Cardiac septum (tissue), 1 donor: Measurements from ENCODE around the gene BMP5. TPM values are rescaled to one million over a fixed set of nuclear protein-coding genes. Genes with fewer than 3 reads are reported as not detected.
"Not testable (repeated sequence)": the region's sequence is repeated elsewhere in the genome, so short reads cannot be mapped to it uniquely, and the experiment has no call there.

Experiments used
- DNase-seq: peaks from one replicate; pipeline ENCODE4 v3.0.0-alpha.2; 2020; ENCODE audit warnings: low spot score
- intact Hi-C: fragments of 100-400 bp; cut with DNase I; formaldehyde crosslinking; loops from one replicate; pipeline ENCODE4 v1.14.0; 2022
- long read RNA-seq: library from polyadenylated mRNA; unstranded; transcript quantifications from one replicate; pipeline ENCODE4 v2.0.0, GENCODE V29; 2021
- total RNA-seq: library from RNA; stranded (reverse); fragmentation: NEBNext Ultra II Directional; extraction: Animal tissue kit (Norgen Biotek cat#: 25700); gene quantifications from one replicate; pipeline ENCODE4 v1.2.1, GENCODE V29; 2021
- donor health status: DM: no; HTN: no; CAD: no.

BMP5 gene
- 1.4 TPM for total RNA-seq
- long read RNA-seq, partial matches to known transcripts = 0 of 2 reads
- long read RNA-seq, other reads (novel, unspliced or antisense) = 0 of 2 reads

GRCh38 chr6:55875400-55875799 is at the start of gene BMP5:
BMP5 (minus strand) TSS chr6:55875590; CDS start chr6:55874865, 725 bp downstream.
- intact Hi-C loops = no loop called here
- no peak for DNase-seq

DNA sequence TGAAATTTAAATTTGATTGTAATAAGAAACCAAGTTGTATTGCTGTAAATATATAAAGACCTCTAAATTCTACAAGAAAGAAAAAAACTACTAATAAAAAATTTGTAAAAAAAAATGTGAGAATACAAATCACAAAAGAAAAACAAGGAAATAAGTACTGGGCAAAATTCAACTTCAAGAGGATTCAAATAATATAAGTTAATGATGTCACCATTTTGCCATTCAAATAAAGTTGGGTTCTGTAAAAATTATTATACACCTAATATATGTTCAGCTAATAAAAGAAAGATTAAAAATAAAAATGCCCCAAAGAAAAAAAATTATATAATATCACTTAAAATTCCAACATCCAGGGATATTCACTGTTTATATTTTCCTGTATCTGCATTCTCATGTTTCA is 47.0 kb upstream of the BMP5 start:
- DNase-seq = no peak
- intact Hi-C loops = no loop called here

GRCh38 chr6:55919716-55920308 is 44.4 kb upstream of the BMP5 start:
- DNase-seq = no peak
- intact Hi-C loops = no loop called here

GRCh38 chr6:55918639-55919038 is 43.2 kb upstream of the BMP5 start:
- intact Hi-C loops = no loop called here
- no peak for DNase-seq

- DNase-seq = no peak
- intact Hi-C loops = no loop called here
Measured at GRCh38 chr6:55917751-55918415, 42.5 kb upstream of the BMP5 start.

DNA sequence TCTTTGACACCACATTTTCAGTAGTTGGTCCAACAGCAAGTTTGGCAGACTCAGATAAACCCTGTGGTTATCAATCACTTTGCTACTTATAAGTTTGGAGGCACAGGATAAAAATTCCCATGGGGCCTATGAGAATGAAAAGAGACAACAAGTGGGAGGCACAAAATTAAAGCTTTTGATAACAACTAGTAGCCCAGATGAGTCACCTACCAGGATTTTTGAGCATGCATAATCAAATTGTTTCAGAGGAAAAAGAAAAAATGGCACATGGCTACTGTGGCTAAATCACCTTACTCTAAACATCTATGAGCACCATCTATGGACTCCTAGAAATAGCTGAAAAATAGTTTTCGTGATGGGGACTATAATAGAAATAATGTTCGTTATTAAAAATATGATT is 40.8 kb upstream of the BMP5 start:
- intact Hi-C loops = no loop called here
- DNase-seq = no peak

DNA sequence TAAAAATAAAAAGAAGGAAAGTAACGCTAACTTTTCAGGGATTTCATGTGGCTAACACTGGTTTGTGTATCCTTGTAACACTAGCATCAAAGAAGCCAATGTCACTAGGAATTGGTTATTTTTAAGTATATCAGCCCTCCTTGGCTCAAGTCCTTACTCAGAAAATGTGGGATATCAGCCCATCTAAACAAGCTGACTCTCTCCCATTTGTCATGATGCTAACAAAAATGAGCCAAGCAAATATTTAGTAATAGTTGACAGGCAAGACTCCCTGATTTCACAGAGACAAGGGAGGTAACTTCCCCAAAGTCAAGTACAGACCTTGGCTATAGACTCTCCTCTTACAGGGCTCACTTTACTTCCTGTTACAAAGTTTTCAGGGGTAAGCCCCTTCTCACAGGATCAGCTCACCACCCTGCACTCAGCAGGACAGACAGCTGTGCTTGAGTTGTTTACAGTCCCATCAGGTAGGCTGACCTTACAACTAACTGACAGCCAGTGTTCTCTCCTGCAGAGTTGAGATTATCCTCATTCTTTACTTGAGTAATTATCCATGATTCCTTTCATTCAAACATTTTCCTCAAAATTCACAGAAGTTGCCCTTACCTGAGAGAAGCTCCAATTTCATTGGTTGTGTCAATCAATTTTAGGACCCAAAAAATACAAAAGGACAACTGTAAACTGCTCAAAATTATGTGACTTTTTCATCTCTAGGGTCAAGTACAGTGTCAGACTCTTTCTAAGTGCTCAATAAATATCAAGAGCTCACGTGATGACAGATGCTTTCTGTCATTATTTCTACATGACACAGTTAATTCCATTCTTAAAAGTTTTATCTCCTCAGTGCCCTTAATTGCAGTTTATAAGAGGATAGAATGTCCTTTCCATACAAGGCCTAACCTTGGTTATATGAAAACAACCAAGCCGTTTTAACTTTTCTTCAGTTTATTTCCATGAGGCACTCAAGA is 38.1 kb upstream of the BMP5 start:
- no peak for DNase-seq
- intact Hi-C loops = no loop called here

DNA sequence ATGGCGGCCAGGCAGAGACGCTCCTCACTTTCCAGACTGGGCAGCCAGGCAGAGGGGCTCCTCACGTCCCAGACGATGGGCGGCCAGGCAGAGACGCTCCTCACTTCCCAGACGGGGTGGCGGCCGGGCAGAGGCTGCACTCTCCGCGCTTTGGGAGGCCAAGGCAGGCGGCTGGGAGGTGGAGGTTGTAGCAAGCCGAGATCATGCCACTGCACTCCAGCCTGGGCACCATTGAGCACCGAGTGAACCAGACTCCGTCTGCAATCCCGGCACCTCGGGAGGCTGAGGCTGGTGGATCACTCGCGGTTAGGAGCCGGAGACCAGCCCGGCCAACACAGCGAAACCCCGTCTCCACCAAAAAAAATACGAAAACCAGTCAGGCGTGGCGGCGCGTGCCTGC is 35.1 kb upstream of the BMP5 start:
- DNase-seq, intact Hi-C loops: not testable (repeated sequence)

DNA sequence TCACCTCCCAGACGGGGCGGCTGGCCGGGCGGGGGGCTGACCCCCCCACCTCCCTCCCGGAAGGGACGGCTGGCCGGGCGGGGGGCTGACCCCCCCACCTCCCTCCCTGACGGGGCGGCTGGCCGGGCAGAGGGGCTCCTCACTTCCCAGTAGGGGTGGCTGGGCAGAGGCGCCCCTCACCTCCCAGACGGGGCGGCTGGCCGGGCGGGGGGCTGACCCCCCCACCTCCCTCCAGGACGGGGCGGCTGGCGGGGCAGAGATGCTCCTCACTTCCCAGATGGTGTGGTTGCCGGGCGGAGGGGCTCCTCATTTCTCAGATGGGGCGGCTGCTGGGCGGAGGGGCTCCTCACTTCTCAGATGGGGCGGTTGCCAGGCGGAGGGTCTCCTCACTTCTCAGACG is 34.5 kb upstream of the BMP5 start:
- not testable (repeated sequence) for DNase-seq

DNA sequence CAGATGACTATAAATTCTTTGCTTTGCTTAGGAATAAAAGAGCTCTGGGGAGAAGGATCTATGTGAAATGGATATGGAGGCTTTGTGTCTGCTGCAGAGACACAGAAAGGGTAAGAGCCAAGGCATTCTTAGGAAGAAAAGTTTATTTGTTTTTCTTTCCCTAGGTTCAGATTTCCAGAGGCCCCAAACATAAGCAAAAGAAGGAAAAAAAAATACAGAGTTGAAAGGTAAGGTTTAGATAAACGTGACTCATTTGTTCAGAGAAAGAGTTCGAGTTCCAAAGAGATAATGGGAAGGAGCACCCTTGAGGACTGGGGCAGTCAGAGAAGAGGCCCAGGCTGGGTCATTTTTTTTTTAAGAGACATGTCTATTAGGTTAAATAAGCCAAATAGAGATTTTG is 27.4 kb upstream of the BMP5 start:
- intact Hi-C loops = no loop called here
- no peak for DNase-seq

More for the DNA sequence above, 34.5 kb upstream of the BMP5 start:
- intact Hi-C loops = not testable (repeated sequence)

GRCh38 chr6:55901765-55902270 is 26.4 kb upstream of the BMP5 start:
- no peak for DNase-seq
- intact Hi-C loops = no loop called here

- no peak for DNase-seq
- intact Hi-C loops = no loop called here
Measured at GRCh38 chr6:55898342-55898741, 23.0 kb upstream of the BMP5 start.

DNA sequence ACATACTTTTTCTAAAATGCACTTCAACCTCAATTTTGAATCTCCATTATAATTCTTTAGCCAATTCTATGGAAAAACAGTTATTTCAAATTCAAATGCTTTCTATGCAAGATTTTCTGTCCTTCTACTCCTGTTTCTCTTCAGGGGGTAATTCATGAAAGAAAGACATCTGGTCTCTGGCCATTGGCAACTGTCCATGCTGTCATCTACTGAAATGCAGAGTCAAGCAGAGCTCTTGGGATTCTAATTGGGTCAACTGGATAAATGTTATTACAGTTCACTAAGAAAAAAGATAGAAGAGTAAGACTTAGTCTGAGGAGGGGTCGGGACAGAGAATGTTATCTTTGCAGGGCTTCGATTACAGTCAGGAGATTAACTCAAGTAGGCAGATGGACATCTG is 22.0 kb upstream of the BMP5 start:
- no peak for DNase-seq
- intact Hi-C loops = no loop called here

- intact Hi-C loops = no loop called here
- DNase-seq = no peak
Measured at GRCh38 chr6:55895972-55896730, 20.8 kb upstream of the BMP5 start.

DNA sequence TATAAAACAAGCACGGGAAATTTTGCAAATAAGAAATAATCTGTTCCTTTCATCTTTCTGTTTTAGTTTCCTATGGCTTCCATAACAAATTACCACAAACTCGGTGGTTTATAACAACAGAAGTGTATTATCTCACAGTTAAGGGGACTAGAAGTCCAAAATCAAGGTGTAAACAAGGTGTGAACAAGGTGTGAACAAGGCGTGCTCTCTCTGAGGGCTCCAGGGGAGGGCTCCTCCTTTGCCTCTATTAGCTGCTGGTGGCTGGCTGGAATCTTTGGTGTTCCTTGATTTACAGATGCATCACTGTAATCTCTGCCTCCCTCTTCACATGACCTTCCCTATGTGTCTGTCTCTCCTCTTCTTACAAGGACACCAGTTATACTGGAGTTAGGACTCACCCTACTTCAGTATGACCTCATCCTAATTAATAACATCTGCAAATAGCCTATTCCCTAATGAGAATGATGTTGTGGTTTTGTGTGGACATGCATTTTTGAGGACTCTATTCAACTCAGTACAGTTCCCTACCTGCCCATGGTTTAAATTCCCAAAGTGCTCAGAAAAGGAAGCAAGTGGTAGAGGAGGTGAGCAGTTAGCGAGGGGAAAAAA is 17.5 kb upstream of the BMP5 start:
- no peak for DNase-seq
- intact Hi-C loops = no loop called here

GRCh38 chr6:55888917-55889316 is 13.5 kb upstream of the BMP5 start:
- intact Hi-C loops = loop anchor here (5.0 to 10.0 kb wide), 2 partner anchors 442 to 614 kb away; no protein-coding TSS in a partner anchor
- DNase-seq = no peak

- no peak for DNase-seq
- intact Hi-C loops = loop anchor here (5.0 to 10.0 kb wide), 2 partner anchors 439 to 612 kb away; no protein-coding TSS in a partner anchor
Measured at GRCh38 chr6:55886185-55886836, 10.9 kb upstream of the BMP5 start.
